PC-9 (cell line): ENCODE results near the gene MMD. TPM values are rescaled to one million over a fixed set of nuclear protein-coding genes. Genes with fewer than 3 reads are reported as not detected.
"Not testable (repeated sequence)": the region's sequence is repeated elsewhere in the genome, so short reads cannot be mapped to it uniquely, and the experiment has no call there.

Source experiments
- BruUV-seq: library from RNA; stranded (reverse); fragments of 400-500 nt; replicated peaks from 2 replicates; lab custom pipeline; 2021; lab: Mats Ljungman, UMichigan
- CTCF ChIA-PET: fragments of 300-600 bp; sonication (Branson Sonifier 250); formaldehyde crosslinking; loops from one replicate; lab custom pipeline; 2022; ENCODE audit warnings: antibody characterized with exemption; lab: Charles Lee
- POLR2A ChIA-PET: fragments of 300-600 bp; sonication (Branson Sonifier 250); formaldehyde crosslinking; loops from one replicate; lab custom pipeline; 2022; ENCODE audit warnings: antibody characterized with exemption; ENCODE audit not compliant: unreplicated experiment; lab: Charles Lee
- DNase-seq, 2 experiments: peaks; one replicate each; pipeline versions ENCODE4 v3.0.0 to v3.0.0-alpha.2; 2015 to 2022; ENCODE audit warnings: mixed read lengths in 1 of 2
- H2AFZ ChIP-seq: fragments of 200-600 bp; sonication (generic); 2 replicates; pipeline ENCODE4 v1.8.1; 2017; ENCODE audit warnings: antibody characterized with exemption
- H3F3A ChIP-seq: fragments of 200-600 bp; sonication (generic); 2 replicates; pipeline ENCODE4 v1.8.1; 2017; ENCODE audit warnings: antibody characterized with exemption, mild to moderate bottlenecking, low read depth; ENCODE audit not compliant: insufficient read depth
- H3K27ac ChIP-seq: fragments of 200-600 bp; sonication (generic); 2 replicates; pipeline ENCODE4 v1.6.1; 2016; ENCODE audit warnings: mixed run types
- H3K27me3 ChIP-seq: fragments of 200-600 bp; sonication (generic); 2 replicates; pipeline ENCODE4 v1.6.1; 2016; ENCODE audit warnings: low read depth, mixed run types; ENCODE audit not compliant: insufficient read depth
- H3K36me3 ChIP-seq: fragments of 200-600 bp; sonication (generic); 2 replicates; pipeline ENCODE4 v1.6.1; 2016; ENCODE audit warnings: low read depth, mixed run types
- H3K4me1 ChIP-seq: fragments of 200-600 bp; sonication (generic); replicated peaks from 2 replicates; pipeline ENCODE4 v1.6.1; 2016; ENCODE audit warnings: mixed run types; ENCODE audit not compliant: insufficient read depth
- H3K4me2 ChIP-seq: fragments of 200-600 bp; sonication (generic); 2 replicates; pipeline ENCODE4 v1.6.1; 2017; ENCODE audit warnings: mixed run types
- H3K4me3 ChIP-seq: fragments of 200-600 bp; sonication (generic); 2 replicates; pipeline ENCODE4 v1.6.1; 2016; ENCODE audit warnings: mixed run types
- H3K79me2 ChIP-seq: fragments of 200-600 bp; sonication (generic); 2 replicates; pipeline ENCODE4 v1.6.1; 2017; ENCODE audit warnings: low read depth, mixed run types
- H3K9me2 ChIP-seq: fragments of 200-600 bp; sonication (generic); 2 replicates; pipeline ENCODE4 v1.8.1; 2017; ENCODE audit warnings: mild to moderate bottlenecking; ENCODE audit not compliant: insufficient read depth
- H3K9me3 ChIP-seq: fragments of 200-600 bp; sonication (generic); 2 replicates; pipeline ENCODE4 v1.8.1; 2016; ENCODE audit warnings: low read depth; ENCODE audit not compliant: insufficient read depth
- H4K20me1 ChIP-seq: fragments of 200-600 bp; sonication (generic); 2 replicates; pipeline ENCODE4 v1.8.1; 2017; ENCODE audit not compliant: insufficient read depth
- EZH2 ChIP-seq: fragments of 200-600 bp; sonication (generic); IDR thresholded peaks from 2 replicates; pipeline ENCODE4 v1.8.0; 2017; ENCODE audit warnings: antibody characterized with exemption, low read depth
- intact Hi-C: fragments of 100-400 bp; cut with micrococcal nuclease; formaldehyde crosslinking; loops from one replicate; pipeline ENCODE4 v1.10.0; 2022; ENCODE audit not compliant: unreplicated experiment
- total RNA-seq: library from RNA; stranded (reverse); gene quantifications from 2 replicates; pipeline ENCODE4 v1.2.3, GENCODE V29; 2021
- TF ChIP-seq, protein P1 (sequence below): fragments of 200-600 bp; sonication (generic); conservative IDR thresholded peaks from 2 replicates; pipeline ENCODE4 v1.6.1; 2017; ENCODE audit warnings: mixed run types, antibody characterized with exemption, mild to moderate bottlenecking, moderate library complexity

Gene MMD
- total RNA-seq, 1 experiment from 2014 or later, result 7.2 TPM

DNA sequence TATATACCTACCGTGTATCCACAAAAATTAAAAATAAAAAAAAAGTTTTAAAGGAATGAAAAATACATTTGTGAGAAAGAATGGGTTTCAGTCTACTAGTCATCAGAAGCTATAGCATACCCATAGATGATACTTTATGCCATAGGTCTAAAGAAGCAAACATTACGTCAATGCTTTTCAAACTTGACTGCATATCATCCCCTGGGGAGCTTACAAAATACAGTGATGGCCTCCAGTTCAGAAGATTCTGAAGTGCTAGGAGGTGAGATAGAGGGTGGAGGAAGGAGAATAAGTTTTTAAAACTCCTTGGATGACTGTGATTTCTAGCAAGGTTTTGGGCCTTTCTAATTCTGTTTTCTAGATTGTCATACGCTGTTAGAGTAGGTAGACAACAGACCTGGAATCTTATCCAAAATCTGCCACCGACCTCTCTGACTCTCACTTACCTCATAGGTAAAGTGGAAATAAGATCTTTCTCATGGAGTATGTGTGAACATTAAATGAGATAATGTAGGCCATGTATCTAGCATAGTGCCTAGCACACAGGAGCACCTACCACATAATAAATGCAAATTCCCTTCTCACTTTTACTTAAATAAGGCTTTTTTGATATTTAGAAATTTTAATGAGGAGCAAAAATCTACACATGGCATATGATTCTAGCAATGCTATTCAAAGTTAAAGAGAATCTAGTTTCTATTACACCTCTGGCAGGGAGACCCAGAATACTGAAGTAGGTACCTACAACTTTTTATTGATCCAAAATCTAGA lies 12.4 kb downstream of the MMD start:
- no peaks in the 10 kb centered on the region for H3K9me3 ChIP-seq
- 0 out of 2 replicates have a peak, but pooled peaks cover 3% of the 10 kb centered on the region for H3K4me1 ChIP-seq
- no peaks in the 10 kb centered on the region for H4K20me1 ChIP-seq
- intact Hi-C loops, result no loop called here
- H3K9me2 ChIP-seq, result no peaks in the 10 kb centered on the region
- H3K27me3 ChIP-seq, result no peaks in the 10 kb centered on the region
- no peaks in the 10 kb centered on the region for H3F3A ChIP-seq
- CTCF ChIA-PET, result no interaction called here
- H3K79me2 ChIP-seq, result no peaks in the 10 kb centered on the region
- H2AFZ ChIP-seq, result no peak overlapping the region
- H3K27ac ChIP-seq, result no peak overlapping the region
- H3K4me3 ChIP-seq, result no peak overlapping the region
- BruUV-seq, result no TSS peak
- no peak overlapping the region for H3K4me2 ChIP-seq
- POLR2A ChIA-PET, result no interaction called here
- no peak for DNase-seq
- peaks cover 25% of the 10 kb centered on the region for H3K36me3 ChIP-seq
- no peak for TF ChIP-seq EZH2
- TF ChIP-seq, protein P1, sequence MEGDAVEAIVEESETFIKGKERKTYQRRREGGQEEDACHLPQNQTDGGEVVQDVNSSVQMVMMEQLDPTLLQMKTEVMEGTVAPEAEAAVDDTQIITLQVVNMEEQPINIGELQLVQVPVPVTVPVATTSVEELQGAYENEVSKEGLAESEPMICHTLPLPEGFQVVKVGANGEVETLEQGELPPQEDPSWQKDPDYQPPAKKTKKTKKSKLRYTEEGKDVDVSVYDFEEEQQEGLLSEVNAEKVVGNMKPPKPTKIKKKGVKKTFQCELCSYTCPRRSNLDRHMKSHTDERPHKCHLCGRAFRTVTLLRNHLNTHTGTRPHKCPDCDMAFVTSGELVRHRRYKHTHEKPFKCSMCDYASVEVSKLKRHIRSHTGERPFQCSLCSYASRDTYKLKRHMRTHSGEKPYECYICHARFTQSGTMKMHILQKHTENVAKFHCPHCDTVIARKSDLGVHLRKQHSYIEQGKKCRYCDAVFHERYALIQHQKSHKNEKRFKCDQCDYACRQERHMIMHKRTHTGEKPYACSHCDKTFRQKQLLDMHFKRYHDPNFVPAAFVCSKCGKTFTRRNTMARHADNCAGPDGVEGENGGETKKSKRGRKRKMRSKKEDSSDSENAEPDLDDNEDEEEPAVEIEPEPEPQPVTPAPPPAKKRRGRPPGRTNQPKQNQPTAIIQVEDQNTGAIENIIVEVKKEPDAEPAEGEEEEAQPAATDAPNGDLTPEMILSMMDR, result no peak

DNA sequence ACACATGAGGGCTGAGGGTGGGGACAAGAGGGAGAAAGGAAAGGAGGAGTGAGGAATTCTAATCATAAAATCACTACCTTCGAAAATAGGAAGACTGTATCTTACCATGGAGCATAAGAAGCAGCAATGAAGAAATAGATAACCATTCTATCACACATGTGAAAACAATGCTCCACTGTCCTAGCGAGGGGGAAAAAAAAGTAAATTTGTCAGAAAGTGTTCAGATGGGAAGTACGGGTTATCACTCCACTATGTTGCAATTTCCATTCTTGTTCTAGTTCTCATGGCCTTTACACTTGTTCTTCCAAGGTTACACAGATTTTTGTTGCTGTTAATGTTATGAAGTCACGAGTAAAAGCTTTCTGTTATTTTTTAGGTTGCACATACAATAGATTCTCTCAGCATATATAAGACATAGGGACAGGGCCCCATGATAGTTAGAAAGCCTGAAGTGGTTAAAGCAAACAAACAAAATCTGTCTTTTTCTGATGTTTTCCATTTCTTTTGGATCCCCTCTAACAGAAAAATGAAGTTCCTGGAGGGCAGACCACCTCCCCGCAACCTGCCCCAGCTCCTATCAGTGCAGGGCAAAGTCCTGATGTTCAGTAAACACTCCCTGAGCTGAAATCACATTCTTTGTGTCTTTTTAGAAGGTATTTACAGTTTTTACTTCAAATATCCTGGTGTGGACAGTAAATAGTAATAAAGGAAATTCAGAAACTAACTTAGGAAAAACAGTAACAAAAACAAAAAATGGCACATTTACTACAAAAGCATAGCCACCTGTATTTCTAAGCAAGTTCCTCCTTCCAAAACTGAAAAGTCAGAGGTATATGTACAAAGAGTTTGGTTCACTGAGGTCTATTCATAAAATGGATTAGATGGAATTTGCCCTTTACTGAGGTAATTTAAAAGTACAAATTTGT lies 13.7 kb downstream of the MMD start:
- Histone ChIP-seq H3K9me2 (no peaks in the 10 kb centered on the region), H3K27ac (no peak overlapping the region), H3K27me3 (no peaks in the 10 kb centered on the region), H3F3A (no peaks in the 10 kb centered on the region), H3K9me3 (no peaks in the 10 kb centered on the region), H4K20me1 (no peaks in the 10 kb centered on the region), H3K79me2 (no peaks in the 10 kb centered on the region), H2AFZ (no peak overlapping the region), H3K36me3 (peaks cover 25% of the 10 kb centered on the region), H3K4me2 (no peak overlapping the region), H3K4me1 (0 out of 2 replicates have a peak, but pooled peaks cover 3% of the 10 kb centered on the region), H3K4me3 (no peak overlapping the region)
- ChIA-PET POLR2A (no interaction called here), CTCF (no interaction called here)
- BruUV-seq, result no TSS peak
- TF ChIP-seq, protein P1, result no peak
- DNase-seq, result no peak
- intact Hi-C loops, result no loop called here

- DNase-seq, result no peak
- ChIA-PET CTCF (no interaction called here), POLR2A (no interaction called here)
- Histone ChIP-seq H3K36me3 (peaks cover 22% of the 10 kb centered on the region), H3K79me2 (no peaks in the 10 kb centered on the region), H3K9me3 (no peaks in the 10 kb centered on the region), H3K27me3 (no peaks in the 10 kb centered on the region), H3K4me1 (no peaks in the 10 kb centered on the region), H4K20me1 (no peaks in the 10 kb centered on the region), H2AFZ (no peak overlapping the region), H3K4me2 (no peak overlapping the region), H3K27ac (no peak overlapping the region), H3F3A (no peaks in the 10 kb centered on the region), H3K4me3 (no peak overlapping the region), H3K9me2 (no peaks in the 10 kb centered on the region)
- TF ChIP-seq, protein P1, result no peak
- no peak for TF ChIP-seq EZH2
- intact Hi-C loops, result no loop called here
- BruUV-seq, result no TSS peak
Observed at GRCh38 chr17:55405600-55405999, 16.0 kb downstream of the MMD start.

GRCh38 chr17:55404197-55404596 lies 17.4 kb downstream of the MMD start:
- H3K9me3 ChIP-seq, H3K79me2 ChIP-seq, H3K27ac ChIP-seq, H3F3A ChIP-seq, CTCF ChIA-PET, H3K4me3 ChIP-seq, H4K20me1 ChIP-seq, H2AFZ ChIP-seq, H3K4me2 ChIP-seq, POLR2A ChIA-PET, H3K9me2 ChIP-seq, H3K27me3 ChIP-seq, H3K4me1 ChIP-seq, BruUV-seq, intact Hi-C loops, DNase-seq: not testable (repeated sequence)
- H3K36me3 ChIP-seq, result peaks cover 14% of the 10 kb centered on the region; the same call in 1 of the 2 replicates
